PFSK-1 (cell line): ENCODE data around the gene DCLRE1A.

Source experiments
- FOXP2 ChIP-seq: optimal IDR thresholded peaks from 2 replicates; pipeline ENCODE3; 2011; ENCODE audit warnings: borderline replicate concordance, control low read depth, inconsistent platforms; ENCODE audit not compliant: insufficient read depth; ENCODE audit errors: extremely low read length, extremely low read depth
- POLR2AphosphoS5 ChIP-seq: IDR thresholded peaks from 2 replicates; pipeline ENCODE4 v1.6.1; 2012; ENCODE audit warnings: low read depth, mild to moderate bottlenecking, control low read depth, low read length, moderate library complexity
- REST ChIP-seq, 2 experiments: IDR thresholded peaks; 2 replicates each; pipeline versions ENCODE4 v1.6.1 to v1.8.0; 2011 to 2012; ENCODE audit warnings: low read depth in 2 of 2, low read length in 2 of 2, control low read depth in 1 of 2, inconsistent platforms in 1 of 2, mild to moderate bottlenecking in 1 of 2, moderate library complexity in 1 of 2; ENCODE audit not compliant: insufficient read depth in 1 of 2
- SIN3A ChIP-seq: IDR thresholded peaks from 2 replicates; pipeline ENCODE4 v1.6.1; 2012; ENCODE audit warnings: mild to moderate bottlenecking, low read length, moderate library complexity, borderline replicate concordance; ENCODE audit not compliant: insufficient read depth
- TAF1 ChIP-seq: IDR thresholded peaks from 2 replicates; pipeline ENCODE4 v1.6.1; 2012; ENCODE audit warnings: low read length, control low read depth, borderline replicate concordance; ENCODE audit not compliant: insufficient read depth

Gene DCLRE1A

GRCh38 chr10:113791691-113792090 is 62.2 kb downstream of the DCLRE1A start:
- no peak for TF ChIP-seq POLR2AphosphoS5
- TF ChIP-seq FOXP2, result no peak
- no peak for TF ChIP-seq SIN3A
- no peak for TF ChIP-seq REST (IDR thresholded peaks at IDR 0.05; ENCODE audit: insufficient read depth in 1 of 2, low read depth in 2 of 2, low read length in 2 of 2)

- no peak for TF ChIP-seq POLR2AphosphoS5
- TF ChIP-seq REST (IDR thresholded peaks at IDR 0.05; ENCODE audit: insufficient read depth in 1 of 2, low read depth in 2 of 2, low read length in 2 of 2), result no peak
- no peak for TF ChIP-seq TAF1
- no peak for TF ChIP-seq FOXP2
- no peak for TF ChIP-seq SIN3A
Measured at GRCh38 chr10:113788604-113789083, 65.2 kb downstream of the DCLRE1A start.
